ENCODE data around the gene AP1B1.

- TF ChIP-seq CTCF (IDR thresholded peaks at IDR 0.05) (no peak), EZH2 (IDR thresholded peaks at IDR 0.05; ENCODE audit: borderline replicate concordance, insufficient read depth, low read depth, low read length, poor library complexity, severe bottlenecking) (no peak)
Observed at GRCh38 chr22:29325785-29326315, 62.5 kb downstream of the AP1B1 start.

Data from B cell (primary cell).